HepG2 (cell line): ENCODE data around the gene EEF1A2.
A peak's percentile ranks its signal among the peaks of the same experiment; 100 is the strongest.

Experiments used
- ARID2 ChIP-seq: sonication (generic); formaldehyde crosslinking; IDR thresholded peaks from 2 replicates; pipeline ENCODE4 v1.8.1; 2022; ENCODE audit warnings: mild to moderate bottlenecking, missing genetic modification reagents, borderline replicate concordance
- CEBPB ChIP-seq: IDR thresholded peaks from 2 replicates; pipeline ENCODE4 v1.6.1; 2011; ENCODE audit warnings: low read depth, low read length, improper control_type of control experiment, borderline replicate concordance
- EZH2 ChIP-seq: conservative IDR thresholded peaks from 2 replicates; pipeline ENCODE4 v1.6.1; 2012; ENCODE audit warnings: mild to moderate bottlenecking, low read depth, low read length, moderate library complexity
- FIP1L1 ChIP-seq: fragments of 200-400 bp; formaldehyde crosslinking; IDR thresholded peaks from 2 replicates; pipeline ENCODE4 v1.6.1; 2018; ENCODE audit warnings: low read depth, mild to moderate bottlenecking, low read length, moderate library complexity, borderline replicate concordance; ENCODE audit not compliant: insufficient read depth
- FOSL1 ChIP-seq: sonication (generic); formaldehyde crosslinking; IDR thresholded peaks from 2 replicates; pipeline ENCODE4 v1.9.0; 2021; ENCODE audit warnings: missing genetic modification reagents, borderline replicate concordance
- FOXK1 ChIP-seq: sonication (generic); formaldehyde crosslinking; IDR thresholded peaks from 2 replicates; pipeline ENCODE4 v1.4.0; 2020; ENCODE audit warnings: low read depth, missing genetic modification reagents, borderline replicate concordance
- KDM4B ChIP-seq: sonication (generic); formaldehyde crosslinking; IDR thresholded peaks from 2 replicates; pipeline ENCODE4 v1.4.0; 2020; ENCODE audit warnings: missing genetic modification reagents
- NFIC ChIP-seq: IDR thresholded peaks from 2 replicates; pipeline ENCODE4 v1.6.1; 2012; ENCODE audit warnings: mild to moderate bottlenecking, low read length, inconsistent platforms
- TBX3 ChIP-seq: fragments of 450-650 bp; IDR thresholded peaks from 2 replicates; pipeline ENCODE4 v1.6.1; 2017; ENCODE audit warnings: antibody characterized with exemption, mild to moderate bottlenecking, inconsistent platforms, borderline replicate concordance
- TF ChIP-seq, protein P1 (sequence below): fragments of 450-650 bp; IDR thresholded peaks from 2 replicates; pipeline ENCODE4 v1.6.1; 2017; ENCODE audit warnings: mild to moderate bottlenecking
- TF ChIP-seq, protein P2 (sequence below): sonication (generic); formaldehyde crosslinking; IDR thresholded peaks from 2 replicates; pipeline ENCODE4 v1.5.0; 2020; ENCODE audit warnings: mild to moderate bottlenecking, missing genetic modification reagents, moderate library complexity

GRCh38 chr20:63487781-63488241, 11.1 kb downstream of the EEF1A2 start:
- TF ChIP-seq CEBPB (no peak), FOSL1 (no peak), ARID2 (CRISPR knock-in tag) (no peak), FOXK1 (CRISPR knock-in tag) (no peak), EZH2 (0 out of 2 replicates have a peak, but pooled peaks have one; percentile 20), FIP1L1 (no peak), KDM4B (CRISPR knock-in tag) (no peak), TBX3 (no peak), NFIC (no peak)
- TF ChIP-seq, protein P1, sequence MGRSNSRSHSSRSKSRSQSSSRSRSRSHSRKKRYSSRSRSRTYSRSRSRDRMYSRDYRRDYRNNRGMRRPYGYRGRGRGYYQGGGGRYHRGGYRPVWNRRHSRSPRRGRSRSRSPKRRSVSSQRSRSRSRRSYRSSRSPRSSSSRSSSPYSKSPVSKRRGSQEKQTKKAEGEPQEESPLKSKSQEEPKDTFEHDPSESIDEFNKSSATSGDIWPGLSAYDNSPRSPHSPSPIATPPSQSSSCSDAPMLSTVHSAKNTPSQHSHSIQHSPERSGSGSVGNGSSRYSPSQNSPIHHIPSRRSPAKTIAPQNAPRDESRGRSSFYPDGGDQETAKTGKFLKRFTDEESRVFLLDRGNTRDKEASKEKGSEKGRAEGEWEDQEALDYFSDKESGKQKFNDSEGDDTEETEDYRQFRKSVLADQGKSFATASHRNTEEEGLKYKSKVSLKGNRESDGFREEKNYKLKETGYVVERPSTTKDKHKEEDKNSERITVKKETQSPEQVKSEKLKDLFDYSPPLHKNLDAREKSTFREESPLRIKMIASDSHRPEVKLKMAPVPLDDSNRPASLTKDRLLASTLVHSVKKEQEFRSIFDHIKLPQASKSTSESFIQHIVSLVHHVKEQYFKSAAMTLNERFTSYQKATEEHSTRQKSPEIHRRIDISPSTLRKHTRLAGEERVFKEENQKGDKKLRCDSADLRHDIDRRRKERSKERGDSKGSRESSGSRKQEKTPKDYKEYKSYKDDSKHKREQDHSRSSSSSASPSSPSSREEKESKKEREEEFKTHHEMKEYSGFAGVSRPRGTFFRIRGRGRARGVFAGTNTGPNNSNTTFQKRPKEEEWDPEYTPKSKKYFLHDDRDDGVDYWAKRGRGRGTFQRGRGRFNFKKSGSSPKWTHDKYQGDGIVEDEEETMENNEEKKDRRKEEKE, result no peak
- TF ChIP-seq, protein P2, sequence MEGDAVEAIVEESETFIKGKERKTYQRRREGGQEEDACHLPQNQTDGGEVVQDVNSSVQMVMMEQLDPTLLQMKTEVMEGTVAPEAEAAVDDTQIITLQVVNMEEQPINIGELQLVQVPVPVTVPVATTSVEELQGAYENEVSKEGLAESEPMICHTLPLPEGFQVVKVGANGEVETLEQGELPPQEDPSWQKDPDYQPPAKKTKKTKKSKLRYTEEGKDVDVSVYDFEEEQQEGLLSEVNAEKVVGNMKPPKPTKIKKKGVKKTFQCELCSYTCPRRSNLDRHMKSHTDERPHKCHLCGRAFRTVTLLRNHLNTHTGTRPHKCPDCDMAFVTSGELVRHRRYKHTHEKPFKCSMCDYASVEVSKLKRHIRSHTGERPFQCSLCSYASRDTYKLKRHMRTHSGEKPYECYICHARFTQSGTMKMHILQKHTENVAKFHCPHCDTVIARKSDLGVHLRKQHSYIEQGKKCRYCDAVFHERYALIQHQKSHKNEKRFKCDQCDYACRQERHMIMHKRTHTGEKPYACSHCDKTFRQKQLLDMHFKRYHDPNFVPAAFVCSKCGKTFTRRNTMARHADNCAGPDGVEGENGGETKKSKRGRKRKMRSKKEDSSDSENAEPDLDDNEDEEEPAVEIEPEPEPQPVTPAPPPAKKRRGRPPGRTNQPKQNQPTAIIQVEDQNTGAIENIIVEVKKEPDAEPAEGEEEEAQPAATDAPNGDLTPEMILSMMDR, result no peak
